Renal cortex interstitium (tissue), 11 donors: ENCODE results near the gene AGAP1. TPM values are rescaled to one million over a fixed set of nuclear protein-coding genes. Genes with fewer than 3 reads are reported as not detected.

Source experiments
- DNase-seq, 11 donors: peaks; one replicate each; pipeline ENCODE4 v3.0.0-alpha.2; 2013; ENCODE audit warnings: low read depth in 9 of 11, low spot score in 4 of 11; ENCODE audit errors: extremely low read depth in 1 of 11
- polyA plus RNA-seq, 3 donors: library from polyadenylated mRNA; unstranded; fragments of 120-200 nt; gene quantifications; one replicate each; pipeline ENCODE4 v1.2.1, GENCODE V29; 2013; ENCODE audit not compliant: insufficient read length in 3 of 3

Gene AGAP1
- polyA plus RNA-seq, 3 donors, result 19.1 to 22.8 (median 22.0) TPM

DNA sequence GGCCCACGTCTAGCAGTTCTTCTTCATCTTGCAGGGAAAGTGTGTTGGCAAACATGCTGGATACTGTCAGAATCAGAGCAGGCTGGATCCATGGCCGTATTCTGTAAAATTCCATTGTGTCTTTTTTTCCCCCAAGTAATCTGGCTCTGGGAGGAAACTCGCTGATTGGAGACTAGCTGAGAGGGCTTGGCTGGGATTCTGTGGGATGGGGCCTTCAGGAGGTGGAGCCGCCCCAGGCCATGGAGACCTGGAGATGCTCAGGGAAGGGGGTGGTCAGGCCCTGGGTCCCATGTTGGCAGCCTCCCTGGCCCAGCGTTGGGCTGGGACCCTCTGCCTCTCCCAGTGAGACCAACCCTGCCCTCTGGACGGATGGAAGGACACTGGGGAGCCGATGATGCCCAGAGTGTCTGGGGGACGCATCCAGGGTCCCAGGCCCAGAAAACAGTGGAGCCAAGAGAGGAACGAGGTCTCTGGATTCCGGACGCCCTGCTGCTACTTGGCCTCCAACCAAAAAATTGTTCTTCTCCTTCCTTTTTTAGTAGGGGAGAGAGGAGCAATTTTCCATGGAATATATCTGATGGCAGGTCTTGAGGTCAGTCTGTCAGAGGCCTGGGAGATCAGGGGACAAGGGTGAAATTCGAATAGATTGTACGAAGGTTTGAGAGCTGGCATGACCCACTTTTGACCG lies 114.5 kb downstream of the AGAP1 start:
- DNase-seq, result no peak

DNA sequence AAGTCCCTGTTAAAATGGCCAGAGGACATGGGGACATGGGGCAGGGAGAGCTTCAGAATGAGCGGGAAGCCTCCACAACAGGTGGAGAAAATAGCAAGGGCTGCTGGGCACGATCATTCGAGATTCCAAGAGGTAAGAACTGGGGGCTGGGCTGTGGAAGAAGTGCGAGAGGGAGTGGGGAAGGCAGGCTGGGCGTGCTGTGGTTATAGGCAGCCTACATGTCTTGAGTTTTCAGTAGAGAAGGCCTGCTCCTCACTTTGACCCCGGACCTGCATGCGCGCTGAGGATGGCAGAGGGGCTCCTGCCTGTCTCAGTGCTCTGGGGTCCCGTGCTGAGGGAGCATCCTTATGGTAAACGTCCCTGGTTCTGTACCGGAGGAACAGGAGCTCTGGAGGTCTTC lies 115.5 kb downstream of the AGAP1 start:
- DNase-seq, result no peak

DNA sequence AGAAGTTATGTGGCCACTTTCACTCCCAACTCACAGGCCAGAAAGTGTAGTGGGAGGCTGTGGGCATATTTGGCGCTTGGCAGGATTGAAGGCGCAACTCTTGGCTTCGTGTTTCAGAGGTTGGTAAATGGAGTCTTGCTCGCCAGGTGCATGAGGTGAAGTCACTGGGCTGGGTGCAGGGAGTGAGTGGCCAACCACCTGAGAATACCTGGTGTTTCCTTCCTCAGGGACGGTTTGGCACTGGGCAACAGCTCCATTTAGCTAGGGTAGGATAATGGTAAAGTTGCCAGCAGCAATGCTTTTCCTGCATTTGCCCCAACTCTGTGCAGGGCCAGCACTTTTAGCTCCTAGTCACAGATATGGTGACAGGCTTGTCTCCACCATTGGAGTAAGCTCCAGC lies 115.9 kb downstream of the AGAP1 start:
- no peak for DNase-seq

DNA sequence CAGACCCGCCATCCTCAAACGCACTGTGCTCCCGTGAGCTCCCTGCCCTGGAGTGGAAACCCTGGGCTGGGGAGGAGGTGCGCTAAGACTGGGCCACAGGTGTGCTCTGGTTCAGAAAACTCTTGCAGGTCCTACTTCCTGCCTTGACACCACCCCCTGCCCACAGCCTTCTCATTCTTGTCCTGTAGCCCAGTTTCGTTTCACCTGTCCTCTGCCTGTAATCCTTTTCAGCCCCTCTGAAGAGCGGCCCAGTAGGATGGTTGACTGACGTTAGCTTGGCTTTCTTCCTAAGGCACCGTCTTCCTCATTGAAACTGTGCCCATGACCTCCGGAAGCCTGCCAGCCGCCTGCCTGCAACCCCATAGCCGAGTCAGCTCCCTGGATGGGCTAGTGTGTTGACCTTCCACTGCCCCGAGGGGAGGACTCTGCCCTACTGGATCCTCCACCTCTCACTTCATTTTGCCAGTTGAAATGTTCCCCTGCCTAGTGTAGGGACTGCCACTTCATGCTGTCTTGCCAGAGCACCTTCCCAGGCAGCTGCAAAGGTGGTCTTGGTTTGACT lies 116.9 kb downstream of the AGAP1 start:
- no peak for DNase-seq

DNA sequence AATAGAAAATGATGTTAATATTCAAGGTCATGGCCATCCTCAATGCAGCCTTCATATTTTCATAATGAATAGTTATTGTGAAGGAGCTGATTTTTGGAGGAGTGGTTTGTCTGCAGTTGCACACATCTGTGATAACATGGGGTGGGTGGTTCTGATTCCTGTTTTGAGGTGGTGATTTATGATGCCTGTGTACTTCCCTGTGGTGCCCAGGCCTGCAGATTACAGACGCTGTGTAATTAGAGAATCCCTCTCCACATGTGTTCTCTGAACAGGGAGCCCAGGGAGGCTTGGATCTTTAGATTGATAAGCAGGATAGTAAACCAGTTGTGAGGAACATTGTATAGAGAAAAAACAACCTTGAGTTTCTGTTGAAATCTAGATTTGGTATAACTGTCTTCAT lies 117.5 kb downstream of the AGAP1 start:
- no peak for DNase-seq

DNA sequence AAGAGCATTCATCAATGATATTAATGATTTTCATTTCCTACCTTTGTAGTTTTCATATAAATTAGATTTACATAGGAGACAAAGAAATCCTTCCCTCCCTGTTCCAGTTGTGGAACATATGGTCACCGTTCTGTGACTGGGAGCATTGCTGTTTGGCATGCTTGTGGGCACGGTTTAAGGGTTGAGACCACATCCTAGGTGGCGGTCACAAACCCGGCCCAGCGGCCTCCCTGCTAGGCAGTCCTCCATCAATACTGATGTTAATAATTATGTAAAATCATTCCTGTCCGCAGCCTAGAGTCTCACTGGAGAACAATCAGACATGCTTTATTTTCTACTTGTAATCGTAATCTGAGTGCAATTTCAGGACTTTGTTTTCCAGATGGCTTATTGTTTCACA lies 117.9 kb downstream of the AGAP1 start:
- DNase-seq, result no peak

DNA sequence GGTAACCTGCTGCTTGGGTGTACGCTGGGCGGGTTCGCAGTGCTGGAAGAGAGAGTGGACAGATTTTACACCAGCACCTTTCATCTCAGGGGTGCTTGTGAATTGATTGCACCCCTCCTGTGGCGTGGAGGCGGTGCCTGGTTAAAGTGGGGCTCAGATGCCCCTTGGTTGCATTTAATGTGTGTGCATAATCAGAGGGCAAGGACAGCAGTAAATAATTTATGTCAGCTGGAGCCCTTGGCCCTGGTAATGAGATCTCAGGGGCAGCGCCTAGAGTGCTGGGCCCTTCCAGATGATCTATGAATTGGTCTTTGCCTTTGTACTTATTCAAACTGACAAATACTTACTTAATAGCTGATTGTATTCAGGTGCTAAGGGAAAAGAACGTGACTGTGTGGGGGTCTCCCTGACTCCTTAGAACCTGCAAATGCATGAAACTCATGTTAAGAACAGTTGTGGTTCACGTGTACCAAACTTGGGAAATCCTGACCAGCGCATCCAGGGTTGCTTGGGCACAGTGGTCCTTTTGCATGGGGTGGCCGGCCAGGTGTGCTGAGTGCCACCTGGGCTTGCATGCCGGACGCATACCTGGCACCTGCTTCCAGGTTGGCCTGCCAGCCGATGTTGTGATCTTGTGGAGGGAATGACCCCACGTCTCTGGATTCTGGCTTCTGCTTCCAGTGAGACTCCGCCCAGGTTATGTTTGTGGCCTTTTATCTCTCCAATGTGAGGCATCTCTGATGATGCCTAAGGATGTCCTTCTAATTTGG lies 118.5 kb downstream of the AGAP1 start:
- DNase-seq, result no peak

DNA sequence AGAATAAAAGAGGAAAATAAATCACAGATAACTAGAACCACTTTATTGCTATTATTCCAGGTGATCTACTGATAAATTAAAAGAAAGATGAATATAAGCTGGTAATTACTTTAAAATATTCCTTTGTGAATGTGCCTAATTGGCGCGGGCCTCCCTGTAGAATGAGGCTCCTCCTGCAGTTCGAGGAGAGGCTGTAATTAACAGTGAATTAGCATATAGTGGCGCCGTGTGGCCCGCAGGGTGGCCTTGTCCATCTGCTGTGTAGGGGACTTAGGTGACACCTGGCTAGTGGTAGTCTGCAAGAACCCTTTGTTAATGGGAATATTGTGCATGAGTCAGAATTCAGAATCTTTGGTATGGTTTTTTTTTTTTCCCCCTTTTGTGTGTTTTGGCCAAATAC lies 119.8 kb downstream of the AGAP1 start:
- DNase-seq, result no peak

DNA sequence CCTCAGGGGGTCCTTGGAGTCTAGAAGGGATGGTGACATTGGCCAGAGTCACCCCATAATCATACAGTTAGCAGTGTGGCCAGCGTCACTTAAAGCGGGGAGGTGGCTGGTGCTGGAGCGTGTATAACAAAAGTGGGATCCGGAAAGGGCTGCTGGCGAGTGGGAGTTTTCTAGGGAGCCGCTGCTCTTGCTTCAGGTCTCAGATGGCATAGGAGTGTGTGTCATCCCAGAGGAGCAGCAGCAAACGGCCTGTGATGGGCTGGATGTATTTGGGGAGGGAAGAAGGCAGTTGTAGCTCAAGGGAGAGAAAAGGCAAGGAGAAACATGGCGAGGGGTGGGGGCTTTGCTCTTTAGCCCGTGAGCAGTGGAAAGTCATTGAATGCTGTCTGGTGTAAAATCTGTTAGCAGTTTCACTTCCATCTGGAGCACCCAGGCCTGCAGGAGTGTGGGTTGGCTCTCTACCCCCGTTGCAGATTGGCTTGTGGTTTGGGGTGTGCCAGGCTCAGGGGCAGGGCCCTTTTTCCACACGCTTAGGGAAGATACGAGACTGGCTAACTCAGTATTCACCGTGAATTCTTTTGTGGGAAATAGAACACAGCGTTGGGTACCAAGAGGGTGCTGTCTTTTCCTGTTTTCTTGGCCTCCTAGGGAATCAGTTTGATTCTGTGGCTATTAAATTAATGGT lies 120.5 kb downstream of the AGAP1 start:
- no peak for DNase-seq

DNA sequence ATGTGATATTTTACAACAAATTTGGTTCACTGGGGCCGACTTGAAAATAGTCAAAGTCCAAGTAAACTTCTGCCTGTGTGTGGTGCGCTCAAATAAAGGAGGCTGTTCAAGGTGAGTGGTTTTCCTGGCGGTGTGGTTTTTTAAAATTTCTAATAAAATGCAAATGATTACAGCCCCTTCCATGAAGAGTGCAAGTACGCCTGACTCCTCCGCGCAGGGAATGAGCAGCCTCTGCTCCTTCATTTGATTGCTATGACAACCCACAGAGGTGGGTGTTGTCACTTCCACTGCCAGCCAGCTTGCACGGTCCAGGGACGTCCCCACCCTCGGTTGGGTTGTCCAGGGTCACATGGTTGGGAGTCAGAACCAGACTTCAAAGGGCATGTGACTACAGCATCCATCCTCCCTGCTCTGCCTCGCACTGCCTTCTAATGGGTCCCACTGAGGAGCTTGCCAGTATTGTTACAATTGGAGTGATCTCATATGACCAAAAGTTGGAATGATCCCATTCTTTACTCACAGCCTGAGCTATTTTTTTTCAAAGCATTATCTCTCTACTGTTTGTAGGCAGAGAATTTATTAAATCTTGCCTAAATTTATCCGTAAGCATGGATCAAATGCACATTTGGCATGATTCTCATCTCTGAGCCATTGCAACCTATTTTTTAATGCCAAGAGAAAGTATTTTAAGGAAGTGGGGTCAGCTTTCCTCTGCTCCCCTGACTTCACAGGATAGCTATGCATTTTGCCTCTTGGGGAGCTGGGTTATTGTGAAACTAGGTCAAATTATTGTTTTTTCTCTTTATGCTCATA lies 121.3 kb downstream of the AGAP1 start:
- no peak for DNase-seq

DNA sequence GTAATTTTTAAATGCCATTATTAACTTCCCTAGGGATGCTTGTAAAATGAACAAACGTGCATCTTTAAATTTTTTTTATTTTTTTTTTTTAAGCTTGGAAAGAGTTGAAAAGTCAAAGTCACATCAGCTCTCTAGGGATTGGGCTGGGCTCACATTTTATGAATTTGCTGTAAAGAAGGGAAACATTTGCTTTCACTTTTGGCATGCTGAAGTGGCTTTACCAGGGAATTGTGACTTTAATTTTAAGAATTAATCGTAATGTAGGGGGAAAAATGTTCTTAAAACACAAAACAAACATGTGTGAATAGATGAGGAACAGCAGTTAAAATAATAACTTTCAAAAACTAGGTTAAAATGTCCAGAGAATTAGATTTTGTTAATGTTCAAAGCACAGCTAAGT lies 123.0 kb downstream of the AGAP1 start:
- no peak for DNase-seq

DNA sequence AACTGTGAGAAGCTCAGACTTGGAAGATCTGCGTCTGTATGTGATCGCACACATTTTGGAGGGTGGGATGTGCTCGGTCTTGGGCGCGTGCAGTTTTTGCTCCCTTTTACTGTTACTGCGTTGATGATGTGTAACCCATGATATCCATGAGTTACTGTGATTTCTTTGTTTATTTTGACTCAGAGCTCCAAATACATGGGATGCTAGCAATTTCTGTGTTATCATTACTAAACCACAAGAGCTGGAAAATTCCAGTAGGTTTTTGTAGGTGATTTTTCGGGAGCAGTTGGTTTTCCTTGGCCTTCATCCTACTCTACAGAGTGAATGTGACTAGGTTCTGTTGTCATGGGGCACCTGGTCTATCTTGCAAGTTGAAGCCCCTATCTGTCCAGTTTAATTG lies 124.2 kb downstream of the AGAP1 start:
- no peak for DNase-seq

DNA sequence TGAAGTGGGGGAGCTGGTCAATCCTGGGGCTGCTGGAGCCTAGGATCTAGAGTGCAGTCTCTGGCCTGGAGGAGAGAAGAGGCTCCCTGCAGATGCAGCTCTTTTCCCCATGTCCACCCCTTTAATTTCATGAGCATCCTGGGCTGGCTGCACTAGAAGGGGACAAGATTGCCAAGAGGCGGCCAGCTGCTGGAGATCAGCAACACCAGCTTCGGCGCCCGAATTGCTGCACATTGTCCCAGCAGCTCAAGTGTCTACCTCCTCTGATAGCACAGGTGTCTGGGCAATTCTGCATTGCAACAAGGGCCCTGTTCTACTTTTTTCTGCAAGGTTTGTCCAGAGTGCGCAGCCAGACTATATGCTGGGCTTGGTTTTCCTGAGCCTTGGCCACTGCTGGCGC lies 125.7 kb downstream of the AGAP1 start:
- DNase-seq, result no peak

DNA sequence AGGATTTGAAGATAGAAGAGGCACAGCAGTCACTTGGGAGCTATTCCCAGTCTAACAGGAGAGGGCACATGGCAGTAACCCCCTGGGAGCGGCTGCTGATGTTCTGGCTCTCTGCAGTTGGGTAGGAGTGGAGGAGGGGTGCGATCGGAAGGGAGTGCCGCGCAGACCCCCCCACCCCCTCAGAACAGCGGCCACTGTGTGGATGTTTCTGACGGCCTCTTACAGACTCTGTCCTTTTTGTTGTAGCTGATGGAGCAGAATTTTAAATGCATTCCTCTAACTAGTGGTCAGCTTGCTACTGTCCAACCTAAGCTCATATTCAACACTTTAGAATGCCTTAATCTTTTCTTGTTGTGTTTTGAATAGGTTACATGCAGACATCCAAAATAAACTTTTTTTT lies 127.9 kb downstream of the AGAP1 start:
- DNase-seq, result no peak

DNA sequence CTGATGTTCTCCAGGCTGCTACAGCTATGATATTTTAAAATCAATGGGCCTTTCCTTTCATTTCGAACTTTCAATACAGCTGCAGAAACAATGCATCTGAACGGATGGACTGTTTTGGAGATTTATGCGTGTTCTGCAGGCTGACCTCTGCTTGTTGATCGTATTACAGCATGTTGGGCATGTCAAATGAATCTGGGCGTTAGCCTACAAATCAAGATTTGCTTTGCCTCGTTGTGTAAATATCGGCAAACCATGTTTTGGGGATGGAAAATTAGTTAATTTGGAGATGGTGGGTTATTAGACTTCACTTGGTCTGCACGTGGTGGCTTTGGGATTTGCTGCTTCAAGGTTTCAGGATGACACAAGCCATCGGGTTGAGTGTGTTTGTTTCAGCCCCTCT lies 129.3 kb downstream of the AGAP1 start:
- no peak for DNase-seq

DNA sequence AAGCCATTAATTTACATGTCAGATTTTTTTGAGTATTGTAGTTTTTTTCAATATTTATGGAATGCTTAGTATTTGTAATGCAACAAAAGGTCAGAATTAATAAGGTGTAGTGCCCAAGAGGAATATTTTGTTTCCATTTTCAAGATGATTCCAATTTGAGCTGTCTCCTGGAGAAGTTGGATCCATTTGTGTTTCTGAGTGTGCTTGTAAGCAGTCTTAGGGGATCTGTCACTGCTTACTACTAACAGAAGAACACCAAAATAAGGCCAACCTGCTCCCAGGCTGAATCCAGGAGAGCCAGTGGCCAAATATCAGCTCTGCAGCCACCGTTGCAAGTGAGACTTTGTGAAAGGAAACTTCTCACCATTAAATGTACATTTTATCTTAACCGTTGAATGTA lies 129.9 kb downstream of the AGAP1 start:
- DNase-seq, result no peak

DNA sequence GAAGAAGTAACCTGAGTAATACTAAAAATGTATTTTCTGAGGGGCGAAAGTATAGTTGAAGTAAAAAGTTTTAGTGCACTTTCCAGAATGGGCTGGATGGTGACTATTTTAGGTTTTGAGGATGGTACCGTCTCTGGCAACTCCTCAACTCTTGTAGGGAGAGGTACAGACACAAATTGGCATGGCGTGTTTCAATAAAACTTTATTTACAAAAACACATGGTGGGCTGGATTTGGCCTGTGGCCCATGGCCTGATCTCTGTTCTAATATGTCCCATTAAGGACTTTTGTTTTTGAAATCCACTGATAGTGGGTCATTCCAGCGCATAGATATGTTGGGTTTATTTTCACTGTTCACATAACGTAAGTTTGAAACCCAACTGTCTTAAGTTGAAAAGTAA lies 132.8 kb downstream of the AGAP1 start:
- DNase-seq, result no peak

DNA sequence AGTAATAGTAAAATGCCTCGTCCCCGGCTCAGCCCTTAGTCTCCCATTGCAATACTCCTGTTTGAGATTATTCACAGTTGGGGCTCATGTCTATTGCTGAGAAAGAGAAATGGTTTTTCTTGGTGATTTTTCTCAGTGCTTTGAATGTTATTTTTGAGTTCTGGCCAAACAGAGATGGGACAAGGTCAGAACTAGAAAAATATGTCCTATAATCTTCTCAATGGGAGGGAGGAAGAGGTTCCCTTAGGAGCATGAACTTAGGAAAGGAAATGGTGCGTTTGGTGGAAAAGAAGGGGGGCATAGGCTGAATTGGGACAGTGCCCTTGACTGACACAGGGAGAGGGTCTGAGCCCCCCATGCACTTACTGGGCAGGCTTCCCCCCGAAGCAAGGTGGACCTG lies 133.8 kb downstream of the AGAP1 start:
- DNase-seq, result no peak

DNA sequence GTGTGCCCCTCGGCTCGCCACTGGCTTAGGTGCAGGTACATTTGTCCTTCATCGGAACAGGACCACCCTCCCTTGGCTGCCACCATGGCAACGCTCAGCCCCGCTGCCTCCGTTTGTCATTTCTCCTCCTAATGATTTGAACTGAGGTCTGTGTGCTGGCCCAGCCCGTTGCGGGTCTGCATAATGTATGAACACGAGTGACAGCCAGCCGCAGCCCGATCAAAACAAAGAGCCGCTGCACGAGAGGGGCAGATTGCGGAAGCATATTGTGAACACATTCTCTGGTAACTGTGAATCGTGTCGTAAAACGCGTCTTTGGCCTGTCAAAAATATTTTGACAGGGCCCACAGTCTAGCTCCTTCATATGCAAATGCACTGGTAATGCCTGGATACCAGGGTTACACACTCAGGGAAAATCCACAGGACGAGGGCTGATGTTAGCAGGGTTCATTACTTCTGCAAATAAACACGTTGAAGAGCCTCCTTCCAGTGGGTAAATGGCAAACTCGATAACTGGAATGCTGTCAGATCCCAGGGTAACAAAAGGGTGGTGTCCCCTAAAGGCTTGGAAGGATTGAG lies 137.0 kb downstream of the AGAP1 start:
- DNase-seq, result no peak
